CD14-positive monocyte (primary cell): ENCODE data around the gene ZNF22. TPM values are rescaled to one million over a fixed set of nuclear protein-coding genes. Genes with fewer than 3 reads are reported as not detected.

Experiments
- DNase-seq, 3 donors: peaks; one replicate each; pipeline ENCODE4 v3.0.0-alpha.2; 2011 to 2022
- H2AFZ ChIP-seq: 2 replicates; pipeline ENCODE4 v1.6.0; 2012; ENCODE audit warnings: mild to moderate bottlenecking, low read depth, low read length, inconsistent platforms; ENCODE audit not compliant: insufficient read depth, poor library complexity, severe bottlenecking
- H3K27ac ChIP-seq, 2 donors: 1 replicate in 1 of 2; 2 replicates in 1 of 2; pipeline ENCODE4 v1.5.1; 2012 to 2013; ENCODE audit warnings: low read length in 2 of 2, control low read depth in 1 of 2, inconsistent platforms in 1 of 2, low read depth in 1 of 2, mild to moderate bottlenecking in 1 of 2
- H3K27me3 ChIP-seq, 2 donors: one replicate each; pipeline versions ENCODE4 v1.6.0 to v1.6.1; 2011 to 2013; ENCODE audit warnings: low read length in 2 of 2; ENCODE audit not compliant: control insufficient read depth in 2 of 2, insufficient read depth in 2 of 2
- H3K36me3 ChIP-seq, 2 donors: replicated peaks in 1 of 2; 1 replicate in 1 of 2; 2 replicates in 1 of 2; pipeline versions ENCODE4 v1.5.1 to v1.6.1; 2012 to 2013; ENCODE audit warnings: low read length in 2 of 2, control low read depth in 1 of 2, inconsistent platforms in 1 of 2, mild to moderate bottlenecking in 1 of 2; ENCODE audit not compliant: insufficient read depth in 2 of 2, control insufficient read depth in 1 of 2
- H3K4me1 ChIP-seq, 2 donors: 1 replicate in 1 of 2; 2 replicates in 1 of 2; pipeline versions ENCODE4 v1.5.1 to v1.6.1; 2012 to 2013; ENCODE audit warnings: low read length in 2 of 2, control low read depth in 1 of 2, inconsistent platforms in 1 of 2, mild to moderate bottlenecking in 1 of 2, moderate library complexity in 1 of 2; ENCODE audit not compliant: insufficient read depth in 2 of 2, control insufficient read depth in 1 of 2
- H3K4me2 ChIP-seq: replicated peaks from 2 replicates; pipeline ENCODE3; 2012; ENCODE audit warnings: low read length, moderate library complexity, mild to moderate bottlenecking; ENCODE audit not compliant: poor library complexity, severe bottlenecking; ENCODE audit errors: extremely low read depth
- H3K4me3 ChIP-seq, 3 experiments: fragments of 200-600 bp in 1 of 3; sonication (generic) in 1 of 3; replicated peaks in 1 of 3; 1 replicate in 2 of 3; 2 replicates in 1 of 3; pipeline ENCODE4 v1.5.1; 2011 to 2013; ENCODE audit warnings: low read length in 3 of 3, mild to moderate bottlenecking in 3 of 3, control low read depth in 2 of 3, low read depth in 2 of 3, inconsistent platforms in 1 of 3, moderate library complexity in 1 of 3
- H3K79me2 ChIP-seq: 2 replicates; pipeline ENCODE4 v1.6.0; 2012; ENCODE audit warnings: mild to moderate bottlenecking, control low read depth, inconsistent platforms, low read length, moderate library complexity; ENCODE audit not compliant: insufficient read depth
- H3K9ac ChIP-seq: 2 replicates; pipeline ENCODE4 v1.6.0; 2017; ENCODE audit warnings: low read length, mild to moderate bottlenecking; ENCODE audit not compliant: insufficient read depth, poor library complexity, severe bottlenecking
- H3K9me3 ChIP-seq, 2 donors: replicated peaks in 1 of 2; 1 replicate in 1 of 2; 2 replicates in 1 of 2; pipeline versions ENCODE4 v1.5.1 to v1.6.1; 2012 to 2013; ENCODE audit warnings: low read length in 2 of 2, control low read depth in 1 of 2; ENCODE audit not compliant: control insufficient read depth in 1 of 2, insufficient read depth in 1 of 2
- H4K20me1 ChIP-seq: 2 replicates; pipeline ENCODE4 v1.6.0; 2012; ENCODE audit warnings: mild to moderate bottlenecking, low read length, control low read depth, moderate library complexity; ENCODE audit not compliant: insufficient read depth
- H3K27ac Mint-ChIP-seq, 7 donors: one replicate each; pipeline ENCODE4 v1.8.0; 2020; ENCODE audit warnings: mild to moderate bottlenecking in 7 of 7, mixed read lengths in 7 of 7, moderate library complexity in 6 of 7, inconsistent platforms in 2 of 7
- H3K27me3 Mint-ChIP-seq, 3 donors: one replicate each; pipeline ENCODE4 v1.8.0; 2021 to 2022; ENCODE audit warnings: low read depth in 3 of 3, mild to moderate bottlenecking in 3 of 3, mixed read lengths in 3 of 3, moderate library complexity in 3 of 3, inconsistent platforms in 1 of 3
- H3K36me3 Mint-ChIP-seq, 2 donors: one replicate each; pipeline ENCODE4 v1.8.0; 2020; ENCODE audit warnings: mixed read lengths in 2 of 2, inconsistent platforms in 1 of 2, mild to moderate bottlenecking in 1 of 2
- H3K4me1 Mint-ChIP-seq: one replicate; pipeline ENCODE4 v1.8.0; 2020; ENCODE audit warnings: mild to moderate bottlenecking, mixed read lengths
- H3K4me3 Mint-ChIP-seq, 2 donors: one replicate each; pipeline ENCODE4 v1.8.0; 2020; ENCODE audit warnings: mild to moderate bottlenecking in 2 of 2, mixed read lengths in 2 of 2, moderate library complexity in 1 of 2
- H3K9me3 Mint-ChIP-seq, 7 donors: one replicate each; pipeline ENCODE4 v1.8.0; 2020 to 2022; ENCODE audit warnings: mixed read lengths in 7 of 7, mild to moderate bottlenecking in 6 of 7, moderate library complexity in 6 of 7, inconsistent platforms in 2 of 7
- CTCF ChIP-seq: fragments of 200-600 bp; IDR thresholded peaks from one replicate; pipeline ENCODE4 v1.8.0; 2022; ENCODE audit warnings: antibody characterized with exemption, mild to moderate bottlenecking
- WGBS: methylation state at CpG from one replicate; pipeline ENCODE4 v1.1.5; 2013; ENCODE audit warnings: missing lambda C conversion rate; ENCODE audit not compliant: insufficient coverage; 5-methylcytosine and 5-hydroxymethylcytosine counted together
- intact Hi-C, 2 donors: fragments of 100-400 bp; cut with micrococcal nuclease; formaldehyde crosslinking; loops; one replicate each; pipeline versions ENCODE4 v1.15.0 to v1.15.1; 2023
- polyA plus RNA-seq, 3 donors: library from polyadenylated mRNA; depleted of rRNA in 1 of 3; unstranded in 2 of 3; stranded (reverse) in 1 of 3; fragments of 300-500 nt in 2 of 3; fragments of >200 nt in 1 of 3; fragmentation: Illumina TruSeq in 2 of 3; gene quantifications; 1 replicate in 2 of 3; 2 replicates in 1 of 3; pipeline ENCODE4 v1.2.3, GENCODE V29; 2012 to 2021

Gene ZNF22
- polyA plus RNA-seq, 3 donors = 4.1 to 14.6 (median 10.4) TPM

GRCh38 chr10:44991571-44991970 lies 9.2 kb upstream of the ZNF22 start:
- Mint-ChIP-seq H3K4me1 (peaks cover 25% of the 10 kb centered on the region), H3K36me3 (peaks cover 83 to 84% of the 10 kb centered on the region in 2 donors), H3K27ac (no peak overlapping the region), H3K4me3 (no peak overlapping the region), H3K27me3 (peaks cover 0 to 2% (median 0%) of the 10 kb centered on the region in 3 donors), H3K9me3 (no peaks in the 10 kb centered on the region)
- Histone ChIP-seq H3K4me2 (no peak overlapping the region), H3K27ac (peak overlapping the region in 1 of 2 donors; percentile 48), H3K4me1 (peaks cover 0 to 15% of the 10 kb centered on the region in 2 donors), H3K27me3 (no peaks in the 10 kb centered on the region), H4K20me1 (peaks cover 88% of the 10 kb centered on the region), H3K4me3 (no peak overlapping the region), H3K79me2 (no peaks in the 10 kb centered on the region), H3K9ac (no peak overlapping the region), H3K36me3 (peaks cover 87 to 88% of the 10 kb centered on the region in 2 donors), H3K9me3 (no peaks in the 10 kb centered on the region), H2AFZ (no peak overlapping the region)
- 100% methylated on average over 4 of the region's 5 CpGs for WGBS
- no peak for TF ChIP-seq CTCF
- no peak for DNase-seq
- intact Hi-C loops = no loop called here

GRCh38 chr10:44992070-44992731 lies 8.5 kb upstream of the ZNF22 start:
- Histone ChIP-seq H3K27me3 (no peaks in the 10 kb centered on the region), H3K4me1 (peaks cover 0 to 15% of the 10 kb centered on the region in 2 donors), H3K27ac (peak overlapping the region in 1 of 2 donors; percentile 32), H3K4me3 (no peak overlapping the region), H4K20me1 (peaks cover 87% of the 10 kb centered on the region), H3K36me3 (peaks cover 80 to 82% of the 10 kb centered on the region in 2 donors), H3K9ac (no peak overlapping the region), H3K79me2 (no peaks in the 10 kb centered on the region), H2AFZ (no peak overlapping the region), H3K9me3 (no peaks in the 10 kb centered on the region), H3K4me2 (no peak overlapping the region)
- Mint-ChIP-seq H3K36me3 (peaks cover 76 to 78% of the 10 kb centered on the region in 2 donors), H3K27ac (peak overlapping the region in 3 of 7 donors; percentile 26 to 51 (median 45)), H3K27me3 (peaks cover 0 to 2% (median 1%) of the 10 kb centered on the region in 3 donors), H3K4me1 (peaks cover 27% of the 10 kb centered on the region), H3K9me3 (no peaks in the 10 kb centered on the region), H3K4me3 (no peak overlapping the region)
- intact Hi-C loops = no loop called here
- WGBS = 97% methylated on average over 11 of the region's 11 CpGs
- DNase-seq = no peak
- TF ChIP-seq CTCF = no peak
